ENCODE measurements around the gene ARHGEF40.

ARHGEF40 gene

DNA sequence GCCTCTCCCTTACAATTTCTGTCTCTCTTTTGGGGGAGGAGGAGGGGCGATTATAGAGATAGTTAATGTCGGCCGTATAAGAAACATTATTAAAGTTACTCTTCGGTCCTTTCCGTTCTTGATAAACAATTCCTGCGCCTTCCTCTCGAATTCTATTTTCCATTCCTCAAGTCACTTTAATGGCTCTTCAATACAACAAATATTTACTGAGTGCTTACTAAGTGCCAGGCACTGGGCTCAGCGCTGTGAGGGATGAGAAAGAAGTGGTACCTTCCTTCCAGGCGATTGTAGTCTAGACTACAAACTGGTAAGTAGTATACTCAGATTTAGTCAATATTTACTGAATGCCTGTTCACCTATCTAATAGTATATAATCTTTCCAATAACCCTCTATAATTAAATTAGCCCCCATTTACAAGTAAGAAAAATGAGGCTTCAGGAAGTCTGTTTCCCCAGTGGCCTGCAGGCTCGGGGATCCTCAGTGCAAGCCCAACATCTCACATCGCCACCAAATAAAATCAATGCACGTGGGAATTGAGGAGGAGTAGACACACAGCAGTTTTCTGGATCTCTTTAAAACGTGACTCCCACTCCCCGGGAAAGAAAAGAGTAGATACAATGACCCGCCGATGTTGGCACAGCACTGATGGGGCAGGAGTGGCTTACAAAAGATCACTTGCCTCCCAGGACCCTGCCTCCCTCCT, 28.9 kb downstream of the ARHGEF40 start:
- DNase-seq (no peak), ATAC-seq (no peak)

- DNase-seq (no peak), ATAC-seq (no peak)
These were observed 29.5 kb downstream of the ARHGEF40 start for GRCh38 chr14:21099596-21099985.

GRCh38 chr14:21100931-21101330, 30.8 kb downstream of the ARHGEF40 start, which contains the start of gene TMEM253:
Gene TMEM253, plus strand, starts transcription at chr14:21101066. Its CDS starts 278 bp downstream, at chr14:21101344.
- DNase-seq: no peak

DNA sequence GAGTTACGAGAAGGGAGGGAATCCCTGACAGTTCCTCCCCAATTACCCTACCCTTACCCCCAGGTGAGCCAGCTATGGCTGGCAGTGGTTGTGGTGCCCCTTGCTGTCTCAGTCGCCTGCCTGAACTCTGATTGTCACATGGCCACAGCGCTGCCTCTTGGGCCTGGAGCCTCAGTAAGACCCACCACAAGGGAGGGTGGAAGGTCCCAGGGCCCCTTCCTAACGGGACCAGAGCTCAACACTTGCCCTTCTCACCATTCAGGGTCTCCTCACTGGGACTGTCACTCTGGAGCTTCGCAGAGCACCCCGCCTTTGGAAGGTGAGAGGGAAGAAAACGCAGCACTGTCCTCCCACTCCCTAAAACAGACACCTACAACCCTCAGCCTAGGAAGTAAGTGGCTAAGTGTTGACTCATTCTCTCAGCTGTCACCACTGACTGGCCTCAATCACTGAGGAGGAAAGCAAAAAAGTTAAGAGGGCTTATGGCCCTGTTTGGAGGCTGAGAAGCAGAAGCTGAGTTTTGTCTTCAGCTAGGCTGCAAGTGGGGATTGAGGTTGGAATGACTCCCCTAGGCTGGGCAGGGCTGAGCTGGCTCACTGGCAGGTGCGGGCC, 31.8 kb downstream of the ARHGEF40 start:
- ATAC-seq (no peak), DNase-seq (no peak)

More at GRCh38 chr14:21100931-21101330, 30.8 kb downstream of the ARHGEF40 start, which contains the start of gene TMEM253:
- no peak for ATAC-seq

- no peak for ATAC-seq
- no peak for DNase-seq
These were observed 32.7 kb downstream of the ARHGEF40 start for GRCh38 chr14:21102521-21103410.

DNA sequence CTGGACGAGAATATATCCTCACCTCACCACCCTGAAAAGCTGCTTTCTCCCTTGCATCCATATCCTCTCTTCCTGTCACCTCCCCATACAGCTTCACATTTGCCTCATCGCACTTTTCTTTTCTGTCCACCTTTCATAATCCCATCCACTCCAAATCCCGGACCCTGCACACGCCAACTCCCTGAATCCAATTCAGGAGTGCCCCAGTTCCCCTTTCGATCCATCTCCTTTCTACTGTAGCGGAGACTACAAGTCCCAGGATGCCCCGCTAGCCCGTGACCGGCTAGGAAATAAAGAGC, 33.3 kb downstream of the ARHGEF40 start:
- DNase-seq (no peak), ATAC-seq (no peak)

DNA sequence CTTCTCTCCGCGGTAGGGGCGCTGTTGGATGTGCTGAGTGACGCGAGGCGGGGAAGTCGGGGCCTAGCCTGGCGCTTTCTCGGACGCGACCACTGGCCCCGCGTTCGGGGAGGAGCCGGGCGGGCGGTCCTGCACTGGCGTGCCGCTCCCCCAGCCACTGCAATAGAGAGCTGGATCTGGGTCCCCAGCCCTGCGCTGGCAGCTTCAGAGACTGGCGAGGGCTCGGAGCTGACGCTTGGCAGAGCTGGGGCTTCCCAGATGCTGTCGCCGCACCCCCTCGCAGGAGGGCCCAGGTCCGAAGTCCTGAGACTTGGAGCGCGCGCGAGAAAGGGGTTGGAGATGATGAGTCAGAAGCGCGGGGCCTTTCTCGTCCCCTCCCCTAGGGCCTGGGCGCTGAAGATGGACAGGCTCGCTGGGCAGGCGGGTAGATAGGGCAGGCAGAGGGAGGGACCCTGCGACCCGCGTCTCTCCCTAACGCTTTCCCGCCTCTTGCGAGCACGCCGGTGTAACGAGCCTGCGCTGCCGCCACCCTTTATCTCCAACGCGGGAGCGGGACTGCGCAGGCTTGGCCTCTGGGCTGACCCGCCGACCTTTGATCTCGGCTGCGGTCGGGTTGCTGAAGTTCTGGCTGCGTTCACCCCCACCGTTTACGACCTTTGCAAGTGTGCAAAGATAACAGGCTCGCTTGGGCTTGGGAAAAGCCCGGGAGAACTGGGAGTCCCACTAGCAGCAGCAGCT, 33.8 kb downstream of the ARHGEF40 start:
- ATAC-seq: peak; percentile 91
- DNase-seq: peak; percentile 93

DNA sequence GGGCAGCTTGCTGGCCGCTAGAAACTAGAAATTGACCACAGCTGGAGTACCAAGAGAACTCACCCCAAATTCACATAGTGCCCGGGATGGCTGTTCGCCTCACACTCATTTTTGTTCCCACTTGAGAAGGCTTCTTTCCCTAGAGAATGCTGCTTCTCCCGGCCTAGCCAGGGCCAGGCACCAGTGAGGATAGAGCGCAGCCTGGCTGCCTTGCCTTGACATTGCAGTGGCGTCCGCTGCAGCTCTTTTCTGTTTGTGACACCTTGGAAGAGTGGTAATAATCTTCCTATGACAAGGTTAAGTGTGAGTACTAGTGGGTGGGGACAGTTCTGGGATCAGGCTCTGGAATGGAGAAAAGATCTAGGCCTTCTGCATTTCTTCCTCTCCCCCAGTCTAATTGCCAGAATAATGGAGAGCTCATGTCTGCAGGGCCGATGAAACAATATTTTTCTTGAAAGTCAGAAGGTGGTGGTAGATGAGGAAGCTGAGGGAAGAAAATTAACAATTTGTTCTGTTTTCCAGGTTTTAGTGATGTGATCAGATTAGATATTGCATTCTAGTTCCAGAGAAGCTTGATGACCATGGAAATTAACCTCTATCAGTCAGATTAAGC, 34.5 kb downstream of the ARHGEF40 start:
- ATAC-seq: peak; percentile 47
- peak; percentile 69 for DNase-seq

DNA sequence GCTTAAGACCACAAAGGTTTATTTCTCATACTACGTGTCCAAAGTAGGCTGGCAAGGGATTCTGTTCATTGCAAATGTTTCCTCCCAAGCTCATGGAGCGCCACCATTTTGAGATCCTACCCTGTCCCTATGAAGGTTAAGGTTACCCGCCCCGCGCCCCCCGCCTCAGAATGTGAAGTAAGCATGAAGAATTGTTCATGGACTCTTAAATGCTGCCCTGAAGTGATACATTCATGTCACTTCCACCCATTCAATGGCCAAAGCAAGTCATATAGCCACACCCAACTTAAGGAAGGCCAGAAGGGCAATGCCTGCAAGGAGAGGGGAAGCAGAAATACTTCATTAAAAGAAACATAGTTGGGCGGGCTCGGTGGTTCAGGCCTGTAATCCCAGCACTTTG, 35.0 kb downstream of the ARHGEF40 start:
- DNase-seq: no peak
- ATAC-seq: no peak

- DNase-seq: no peak
- no peak for ATAC-seq
These were observed 36.0 kb downstream of the ARHGEF40 start for GRCh38 chr14:21106176-21106497.

- ATAC-seq (no peak), DNase-seq (peak; percentile 82)
These were observed 36.6 kb downstream of the ARHGEF40 start for GRCh38 chr14:21106498-21107282.

DNA sequence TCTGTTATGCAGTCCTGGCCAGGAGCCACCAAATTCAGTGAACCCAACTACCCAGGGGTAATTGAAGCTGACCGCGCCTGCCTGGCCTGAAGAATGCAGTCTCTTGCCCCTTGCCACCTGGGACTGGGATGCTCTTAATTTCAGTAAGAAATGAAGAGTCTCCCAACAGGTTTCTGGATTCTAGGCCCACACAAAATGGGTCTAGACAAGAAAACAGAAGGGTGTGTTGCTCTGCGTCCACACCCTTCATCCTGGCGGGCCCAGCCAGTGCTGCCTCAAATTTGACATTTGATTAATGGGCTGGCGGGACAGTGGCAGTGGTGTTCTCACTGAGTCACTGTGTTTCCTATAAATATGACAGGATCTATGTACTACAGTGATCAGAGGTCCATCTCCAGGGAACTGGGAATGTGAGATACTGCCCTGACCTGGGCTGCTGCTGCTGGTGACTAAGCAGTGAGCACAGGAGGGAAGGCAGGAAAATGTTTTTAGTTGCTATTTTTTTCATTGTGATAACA, 37.2 kb downstream of the ARHGEF40 start:
- DNase-seq (no peak), ATAC-seq (no peak)

- no peak for ATAC-seq
- DNase-seq: no peak
These were observed 38.7 kb downstream of the ARHGEF40 start for GRCh38 chr14:21108791-21109190.

DNA sequence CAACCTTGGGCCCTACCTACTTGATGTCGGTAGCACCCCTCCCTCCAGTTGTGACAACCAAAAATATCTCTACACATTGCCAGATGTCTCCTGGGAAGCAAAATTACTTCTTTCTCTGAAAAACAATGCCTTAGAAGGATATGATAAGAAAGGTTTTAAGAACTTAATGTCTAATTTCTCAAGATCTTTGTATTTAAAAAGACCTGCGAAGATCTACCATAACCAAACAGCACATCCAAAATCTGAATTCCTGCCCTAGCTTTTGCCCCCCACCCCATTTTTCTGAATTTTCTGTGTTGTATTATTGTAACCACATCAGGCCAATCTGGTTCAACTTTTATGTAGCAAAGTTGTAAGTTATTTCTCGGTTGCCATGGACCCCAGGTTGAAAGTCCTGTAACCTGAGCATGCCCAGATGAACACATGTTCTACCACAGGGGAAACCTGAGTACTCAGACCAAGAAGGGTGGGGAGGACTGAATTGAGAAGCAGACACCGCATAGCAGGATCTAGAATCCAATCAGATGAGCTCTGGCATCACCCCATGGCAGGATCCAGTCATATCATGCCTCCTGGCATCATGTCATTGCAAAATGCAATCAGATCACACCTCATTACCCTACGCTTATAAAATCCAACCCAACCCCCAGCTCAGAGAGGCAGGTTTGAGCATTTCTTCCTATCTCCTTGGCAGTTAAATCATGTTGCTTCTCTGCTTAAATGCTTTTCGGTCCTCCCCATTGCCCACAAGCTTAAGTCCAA, 39.5 kb downstream of the ARHGEF40 start:
- peak; percentile 74 for ATAC-seq
- DNase-seq: no peak

DNA sequence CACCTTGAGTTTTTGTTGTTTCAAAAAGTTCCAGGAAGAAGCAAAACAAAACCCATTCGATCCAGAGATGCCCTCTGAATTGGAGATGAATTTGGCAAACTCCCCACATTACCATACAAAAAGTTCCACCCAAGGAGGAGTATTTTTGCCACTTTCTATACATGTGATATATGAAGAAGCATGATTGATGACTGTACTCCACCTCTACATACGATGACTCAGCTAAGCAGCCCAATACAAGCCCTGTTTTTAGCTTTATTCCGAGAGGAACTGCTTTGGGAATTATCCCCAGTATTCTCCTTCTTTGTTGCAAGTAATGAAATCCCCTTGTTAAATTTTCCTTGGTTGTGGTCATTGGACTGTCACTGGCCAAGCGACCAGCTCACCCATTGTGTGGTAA, 42.2 kb downstream of the ARHGEF40 start:
- ATAC-seq (no peak), DNase-seq (no peak)

DNA sequence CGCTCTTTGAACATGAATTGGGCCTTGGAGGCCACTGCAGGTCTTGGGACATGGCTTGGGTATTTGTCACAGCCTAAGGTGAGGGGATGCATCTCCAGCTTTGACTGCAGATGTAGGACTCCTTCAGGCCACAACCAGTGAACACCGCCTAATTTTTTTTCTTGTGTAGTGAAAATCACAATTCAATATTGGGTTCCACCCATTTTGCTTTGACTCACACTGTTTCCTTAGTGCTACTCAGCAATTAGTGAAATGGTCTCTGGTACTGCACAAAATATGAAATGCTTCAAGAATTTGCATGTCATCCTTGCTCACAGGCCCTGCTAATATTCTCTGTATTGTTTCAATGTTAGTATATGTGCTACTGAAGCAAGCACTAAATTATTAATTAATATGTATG, 43.3 kb downstream of the ARHGEF40 start:
- no peak for DNase-seq
- no peak for ATAC-seq

GRCh38 chr14:21118933-21119332, 48.8 kb downstream of the ARHGEF40 start:
- ATAC-seq (no peak), DNase-seq (no peak)

GRCh38 chr14:21120686-21121085, 50.6 kb downstream of the ARHGEF40 start:
- DNase-seq: no peak
- no peak for ATAC-seq

GRCh38 chr14:21121122-21121521, 51.0 kb downstream of the ARHGEF40 start:
- DNase-seq (no peak), ATAC-seq (no peak)

- DNase-seq (no peak), ATAC-seq (no peak)
These were observed 53.3 kb downstream of the ARHGEF40 start for GRCh38 chr14:21123429-21123828.

All from stimulated activated naive CD8-positive, alpha-beta T cell treated with anti-CD3 and anti-CD28 coated beads, Interleukin-15, Interleukin-2, amounts not matched to agents 100 U/mL and 50 U/mL, for 24 hours (primary cell).